GM18873 (cell line): ENCODE data around the gene KIF5C.

Source experiments
- ATAC-seq: cut with Tn5 transposase; IDR thresholded peaks from one replicate; pipeline ENCODE4 v1.9.1; 2021; ENCODE audit warnings: mild to moderate bottlenecking, moderate library complexity, moderate number of reproducible peaks; ENCODE audit not compliant: unreplicated experiment, low FRiP score

Gene KIF5C

GRCh38 chr2:148922776-148923475 lies 47.9 kb downstream of the KIF5C start:
- ATAC-seq: no peak

- no peak for ATAC-seq
Measured at GRCh38 chr2:148924514-148925178, 49.6 kb downstream of the KIF5C start.

GRCh38 chr2:148926291-148926961 lies 51.4 kb downstream of the KIF5C start:
- ATAC-seq: peak; percentile 69

- ATAC-seq: peak; percentile 41
Measured at GRCh38 chr2:148926981-148927401, 52.0 kb downstream of the KIF5C start.

- no peak for ATAC-seq
Measured at GRCh38 chr2:148928395-148928794, 53.4 kb downstream of the KIF5C start.

GRCh38 chr2:148930046-148930775 lies 55.2 kb downstream of the KIF5C start:
- no peak for ATAC-seq

GRCh38 chr2:148932536-148932935 lies 57.5 kb downstream of the KIF5C start:
- no peak for ATAC-seq

- no peak for ATAC-seq
Measured at GRCh38 chr2:148933456-148933855, 58.4 kb downstream of the KIF5C start.

- ATAC-seq: no peak
Measured at GRCh38 chr2:148935791-148936190, 60.8 kb downstream of the KIF5C start.

GRCh38 chr2:148936857-148937450 lies 61.9 kb downstream of the KIF5C start:
- ATAC-seq: no peak

- ATAC-seq: no peak
Measured at GRCh38 chr2:148939271-148939670, 64.2 kb downstream of the KIF5C start.

- no peak for ATAC-seq
Measured at GRCh38 chr2:148943097-148943496, 68.1 kb downstream of the KIF5C start.

GRCh38 chr2:148944536-148944935 lies 69.5 kb downstream of the KIF5C start:
- ATAC-seq: no peak

- no peak for ATAC-seq
Measured at GRCh38 chr2:148947299-148947698, 72.3 kb downstream of the KIF5C start.

GRCh38 chr2:148948868-148949267 lies 73.8 kb downstream of the KIF5C start:
- ATAC-seq: no peak

- no peak for ATAC-seq
Measured at GRCh38 chr2:148949348-148949747, 74.3 kb downstream of the KIF5C start.

- no peak for ATAC-seq
Measured at GRCh38 chr2:148952621-148953020, 77.6 kb downstream of the KIF5C start.

- no peak for ATAC-seq
Measured at GRCh38 chr2:148953426-148953825, 78.4 kb downstream of the KIF5C start.

GRCh38 chr2:148954536-148954935 lies 79.5 kb downstream of the KIF5C start:
- no peak for ATAC-seq

GRCh38 chr2:148955798-148956197 lies 80.8 kb downstream of the KIF5C start:
- no peak for ATAC-seq

GRCh38 chr2:148957023-148957422 lies 82.0 kb downstream of the KIF5C start:
- no peak for ATAC-seq
